ENCODE data around the gene SLC12A5. TPM values are rescaled to one million over a fixed set of nuclear protein-coding genes. Genes with fewer than 3 reads are reported as not detected.

SLC12A5 gene
- total RNA-seq, 1 donor: not detected

GRCh38 chr20:46073443-46073842 is 44.4 kb downstream of the SLC12A5 start:
- H3K4me3 ChIP-seq (ENCODE audit: low read depth, low read length): no peak overlapping the region
- TF ChIP-seq, protein P1, sequence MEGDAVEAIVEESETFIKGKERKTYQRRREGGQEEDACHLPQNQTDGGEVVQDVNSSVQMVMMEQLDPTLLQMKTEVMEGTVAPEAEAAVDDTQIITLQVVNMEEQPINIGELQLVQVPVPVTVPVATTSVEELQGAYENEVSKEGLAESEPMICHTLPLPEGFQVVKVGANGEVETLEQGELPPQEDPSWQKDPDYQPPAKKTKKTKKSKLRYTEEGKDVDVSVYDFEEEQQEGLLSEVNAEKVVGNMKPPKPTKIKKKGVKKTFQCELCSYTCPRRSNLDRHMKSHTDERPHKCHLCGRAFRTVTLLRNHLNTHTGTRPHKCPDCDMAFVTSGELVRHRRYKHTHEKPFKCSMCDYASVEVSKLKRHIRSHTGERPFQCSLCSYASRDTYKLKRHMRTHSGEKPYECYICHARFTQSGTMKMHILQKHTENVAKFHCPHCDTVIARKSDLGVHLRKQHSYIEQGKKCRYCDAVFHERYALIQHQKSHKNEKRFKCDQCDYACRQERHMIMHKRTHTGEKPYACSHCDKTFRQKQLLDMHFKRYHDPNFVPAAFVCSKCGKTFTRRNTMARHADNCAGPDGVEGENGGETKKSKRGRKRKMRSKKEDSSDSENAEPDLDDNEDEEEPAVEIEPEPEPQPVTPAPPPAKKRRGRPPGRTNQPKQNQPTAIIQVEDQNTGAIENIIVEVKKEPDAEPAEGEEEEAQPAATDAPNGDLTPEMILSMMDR (IDR thresholded peaks at IDR 0.05; ENCODE audit: insufficient read depth, low read length): no peak
- DNase-seq (ENCODE audit: low read depth): peak; percentile 28

GRCh38 chr20:46074006-46074405 is 45.0 kb downstream of the SLC12A5 start:
- no peak for DNase-seq (ENCODE audit: low read depth)

GRCh38 chr20:46076806-46077205 is 47.8 kb downstream of the SLC12A5 start:
- H3K4me3 ChIP-seq (ENCODE audit: low read depth, low read length): no peak overlapping the region
- no peak for DNase-seq (ENCODE audit: low read depth)
- TF ChIP-seq, protein P1 (IDR thresholded peaks at IDR 0.05; ENCODE audit: insufficient read depth, low read length): no peak

More at GRCh38 chr20:46074006-46074405, 45.0 kb downstream of the SLC12A5 start:
- TF ChIP-seq, protein P1 (IDR thresholded peaks at IDR 0.05; ENCODE audit: insufficient read depth, low read length): no peak
- no peak overlapping the region for H3K4me3 ChIP-seq (ENCODE audit: low read depth, low read length)

- TF ChIP-seq, protein P1 (IDR thresholded peaks at IDR 0.05; ENCODE audit: insufficient read depth, low read length): no peak
- no peak for DNase-seq (ENCODE audit: low read depth)
- no peak overlapping the region for H3K4me3 ChIP-seq (ENCODE audit: low read depth, low read length)
These were observed 48.8 kb downstream of the SLC12A5 start for GRCh38 chr20:46077642-46078305.

- no peak for DNase-seq (ENCODE audit: low read depth)
- TF ChIP-seq, protein P1 (IDR thresholded peaks at IDR 0.05; ENCODE audit: insufficient read depth, low read length): no peak
- H3K4me3 ChIP-seq (ENCODE audit: low read depth, low read length): no peak overlapping the region
These were observed 49.9 kb downstream of the SLC12A5 start for GRCh38 chr20:46078954-46079353.

DNA sequence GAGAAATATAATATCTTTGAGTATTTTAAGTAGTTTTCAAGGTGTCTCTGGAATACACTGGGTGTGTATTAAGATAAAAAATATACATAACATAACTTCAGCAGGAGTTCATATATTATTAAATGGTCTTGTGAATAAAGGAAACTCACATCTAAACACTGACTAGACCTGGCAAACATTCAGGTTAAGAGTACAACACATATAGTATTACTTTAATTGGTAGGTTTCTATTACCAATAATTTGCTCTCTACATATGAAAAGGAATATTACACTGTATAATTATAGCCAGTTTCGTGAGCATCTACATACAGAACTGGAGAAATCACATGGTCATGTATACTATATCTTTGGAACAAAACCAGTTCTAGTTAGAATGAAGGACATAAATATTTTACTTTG is 52.1 kb downstream of the SLC12A5 start:
- TF ChIP-seq, protein P1 (IDR thresholded peaks at IDR 0.05; ENCODE audit: insufficient read depth, low read length): no peak
- no peak for DNase-seq (ENCODE audit: low read depth)
- no peak overlapping the region for H3K4me3 ChIP-seq (ENCODE audit: low read depth, low read length)

DNA sequence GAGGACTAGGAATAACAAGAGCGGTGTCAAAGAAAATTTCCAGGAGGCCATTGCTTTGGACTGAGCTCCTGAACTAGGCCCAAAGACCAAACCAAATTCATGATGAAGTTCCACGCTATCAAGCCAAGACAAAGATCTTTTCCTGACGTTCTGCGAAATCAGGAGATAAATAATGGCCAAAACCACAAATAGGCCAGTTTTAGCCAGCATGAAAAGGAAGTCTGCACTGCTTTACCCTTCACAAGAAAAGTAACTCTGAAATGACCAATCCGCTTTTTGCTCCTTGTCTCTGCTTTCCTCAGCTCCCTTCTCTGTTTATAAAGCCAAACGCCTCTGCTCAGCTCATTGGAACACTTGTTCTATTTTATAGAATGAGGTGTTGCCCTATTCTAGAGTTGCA is 54.1 kb downstream of the SLC12A5 start:
- no peak overlapping the region for H3K4me3 ChIP-seq (ENCODE audit: low read depth, low read length)
- peak; percentile 81 for DNase-seq (ENCODE audit: low read depth)
- TF ChIP-seq, protein P1 (IDR thresholded peaks at IDR 0.05; ENCODE audit: insufficient read depth, low read length): no peak

Data from fibroblast of the aortic adventitia (primary cell).